ENCODE data around the gene SCAF8. TPM values are rescaled to one million over a fixed set of nuclear protein-coding genes. Genes with fewer than 3 reads are reported as not detected.

SCAF8 gene
- total and polyA plus RNA-seq, 2 of the 4 experiments (the other 2 are of a cell fraction), result 16.1 to 23.5 TPM

DNA sequence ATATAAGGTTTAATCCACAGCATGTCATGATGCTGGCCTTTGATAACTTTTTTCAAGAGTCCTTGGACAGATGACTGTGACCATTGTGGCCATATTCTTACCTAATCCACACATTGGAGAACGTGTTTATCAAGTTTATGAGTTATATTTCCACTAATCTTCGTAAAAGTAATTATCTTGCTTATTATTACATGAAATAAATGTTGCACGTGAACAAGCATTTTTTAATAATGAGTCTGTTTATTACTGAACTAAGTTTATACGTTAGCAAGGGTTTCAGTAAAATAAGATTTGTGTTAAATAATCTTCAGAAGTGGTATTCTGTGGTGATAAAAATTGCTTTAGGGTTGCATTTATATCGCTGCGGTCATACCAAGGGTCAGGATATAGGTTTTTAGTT, 107.1 kb downstream of the SCAF8 start:
- ATAC-seq (ENCODE audit: low read depth), result no peak
- no peak overlapping the region for H3K23ac ChIP-seq (ENCODE audit: low read depth, low read length)
- no peak overlapping the region for H2AK9ac ChIP-seq (replicated peaks; ENCODE audit: low read depth, low read length, poor library complexity)
- peaks cover 19 to 50% of the 10 kb centered on the region in 2 experiments for H3K79me1 ChIP-seq (ENCODE audit: low read depth in 1 of 2, low read length in 2 of 2)
- BruUV-seq (replicated peaks), result no TSS peak
- no peak overlapping the region for H3K18ac ChIP-seq (ENCODE audit: low read depth, low read length)
- H3K9me3 ChIP-seq (ENCODE audit: control insufficient read depth, insufficient read depth, low read length), result no peaks in the 10 kb centered on the region
- intact Hi-C loops (cut with micrococcal nuclease) (no loop called here), dilution Hi-C loops (cut with HindIII; ENCODE audit: low sequenced_read_pairs, unreplicated experiment) (no loop called here), in situ Hi-C loops (cut with MboI; ENCODE audit: low sequenced_read_pairs) (no loop called here)
- CTCF ChIA-PET, result no interaction called here
- no peak overlapping the region for H2BK5ac ChIP-seq (ENCODE audit: low read depth, low read length, poor library complexity, severe bottlenecking)
- 100% methylated on average over 1 of the region's 6 CpGs; no CpG with 5 or more reads in 1 of the 2 experiments for WGBS, 2 experiments (ENCODE audit: extremely low coverage in 2 of 2, insufficient read length in 1 of 2)
- POLR2A ChIA-PET (ENCODE audit: unreplicated experiment), result no interaction called here
- H2BK20ac ChIP-seq (ENCODE audit: low read depth, low read length), result no peak overlapping the region
- no peak overlapping the region for H3K4me3 ChIP-seq (ENCODE audit: insufficient read depth, low read depth, low read length)
- no peak for DNase-seq
- no peak overlapping the region for H4K5ac ChIP-seq (ENCODE audit: low read depth, low read length)
- H2AFZ ChIP-seq (replicated peaks; ENCODE audit: low read length, poor library complexity), result no peak overlapping the region
- H3K9ac ChIP-seq (ENCODE audit: low read depth, low read length), result no peak overlapping the region
- H3K56ac ChIP-seq (ENCODE audit: extremely low read depth, insufficient read depth, low read length), result no peak overlapping the region
- peaks cover 4% of the 10 kb centered on the region for H3K36me3 ChIP-seq (ENCODE audit: control insufficient read depth, insufficient read depth, low read length)
- 0 out of 2 replicates have a peak, but pooled peaks cover 2% of the 10 kb centered on the region for H3K4me1 ChIP-seq (ENCODE audit: control insufficient read depth, insufficient read depth, low read length)
- peaks cover 26% of the 10 kb centered on the region; the same call in 1 of the 2 replicates for H4K20me1 ChIP-seq (ENCODE audit: insufficient read depth, low read length)
- H3K27me3 ChIP-seq (ENCODE audit: control insufficient read depth, insufficient read depth, low read length), result no peaks in the 10 kb centered on the region
- H4K91ac ChIP-seq (ENCODE audit: insufficient read depth, low read depth, low read length), result no peak overlapping the region
- no peak overlapping the region for H3K4ac ChIP-seq (ENCODE audit: low read depth, low read length)
- no peak overlapping the region for H2BK120ac ChIP-seq (ENCODE audit: low read depth, low read length)
- no peak overlapping the region for H3K4me2 ChIP-seq (ENCODE audit: low read depth, low read length)
- H2BK15ac ChIP-seq (ENCODE audit: low read depth, low read length), result no peak overlapping the region
- no peak for TF ChIP-seq NFE2L2 (IDR thresholded peaks at IDR 0.05; ENCODE audit: low read depth, low read length)
- TF ChIP-seq BHLHE40 (IDR thresholded peaks at IDR 0.05; ENCODE audit: low read depth, low read length), result no peak
- TF ChIP-seq RCOR1 (IDR thresholded peaks at IDR 0.05; ENCODE audit: insufficient replicate concordance, low read length), result no peak
- TF ChIP-seq MXI1 (IDR thresholded peaks at IDR 0.05; ENCODE audit: borderline replicate concordance, low read depth, low read length), result no peak
- TF ChIP-seq, protein P1, sequence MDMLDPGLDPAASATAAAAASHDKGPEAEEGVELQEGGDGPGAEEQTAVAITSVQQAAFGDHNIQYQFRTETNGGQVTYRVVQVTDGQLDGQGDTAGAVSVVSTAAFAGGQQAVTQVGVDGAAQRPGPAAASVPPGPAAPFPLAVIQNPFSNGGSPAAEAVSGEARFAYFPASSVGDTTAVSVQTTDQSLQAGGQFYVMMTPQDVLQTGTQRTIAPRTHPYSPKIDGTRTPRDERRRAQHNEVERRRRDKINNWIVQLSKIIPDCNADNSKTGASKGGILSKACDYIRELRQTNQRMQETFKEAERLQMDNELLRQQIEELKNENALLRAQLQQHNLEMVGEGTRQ (IDR thresholded peaks at IDR 0.05; ENCODE audit: low read depth, low read length), result no peak
- no peak for TF ChIP-seq CHD1 (IDR thresholded peaks at IDR 0.05; ENCODE audit: low read depth, low read length)
- no peak for TF ChIP-seq RAD21 (IDR thresholded peaks at IDR 0.05; ENCODE audit: low read length)
- no peak for TF ChIP-seq POLR2A (IDR thresholded peaks at IDR 0.05; ENCODE audit: low read depth, low read length)
- no peak for TF ChIP-seq MAFK (IDR thresholded peaks at IDR 0.05; ENCODE audit: low read depth, low read length)
- TF ChIP-seq MAZ (IDR thresholded peaks at IDR 0.05; ENCODE audit: borderline replicate concordance, low read depth, low read length), result no peak
- TF ChIP-seq RFX5 (IDR thresholded peaks at IDR 0.05; ENCODE audit: low read depth, low read length), result no peak
- TF ChIP-seq CEBPB (IDR thresholded peaks at IDR 0.05; ENCODE audit: low read depth, low read length), result no peak
- no peak overlapping the region for H4K8ac ChIP-seq (ENCODE audit: low read depth in 2 of 2, low read length in 2 of 2)
- H3K14ac ChIP-seq (replicated peaks; ENCODE audit: low read depth, low read length), result no peak overlapping the region
- no peaks in the 10 kb centered on the region for H3K9me1 ChIP-seq (ENCODE audit: insufficient read depth, low read length)
- no peak overlapping the region for H3K27ac ChIP-seq (ENCODE audit: insufficient read depth, low read length)
- no peak overlapping the region for H2AK5ac ChIP-seq (ENCODE audit: low read depth, low read length)
